Activated T-helper 1 cell treated with anti-CD3 and anti-CD28 coated beads, Interleukin-2, amount 50 U/mL, for 16 hours (primary cell): Measurements from ENCODE around the gene IFNA6.
"Not testable (repeated sequence)": the region's sequence is repeated elsewhere in the genome, so short reads cannot be mapped to it uniquely, and the experiment has no call there.

Experiments
- DNase-seq, 2 donors: peaks; one replicate each; pipeline ENCODE4 v3.0.0-alpha.2; 2020; ENCODE audit warnings: low read depth in 1 of 2, low spot score in 1 of 2

IFNA6 gene

DNA sequence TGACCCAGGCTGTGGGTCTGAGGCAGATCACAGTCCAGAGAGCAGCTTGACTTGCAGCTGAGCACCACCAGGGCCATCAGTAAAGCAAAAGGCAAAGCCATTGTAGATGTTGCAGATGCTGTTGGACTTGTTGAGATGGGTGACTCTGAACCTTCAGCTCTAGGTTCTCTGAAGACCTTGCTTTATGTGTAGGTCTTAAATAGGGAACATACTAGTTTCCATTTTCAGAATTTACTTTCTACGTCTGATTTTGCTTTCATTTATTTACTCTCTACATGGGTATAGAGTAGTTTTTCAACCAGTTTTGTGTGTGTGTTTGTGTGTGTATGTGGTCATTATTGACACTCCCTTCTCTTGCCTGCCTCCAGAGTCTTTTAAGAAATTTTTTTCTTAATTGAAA lies at the start of gene IFNA6:
Gene IFNA6 (minus strand): TSS at position 101 of the 400 bp plus-strand sequence. CDS start 0 bp downstream, at position 101.
- no peak for DNase-seq

DNA sequence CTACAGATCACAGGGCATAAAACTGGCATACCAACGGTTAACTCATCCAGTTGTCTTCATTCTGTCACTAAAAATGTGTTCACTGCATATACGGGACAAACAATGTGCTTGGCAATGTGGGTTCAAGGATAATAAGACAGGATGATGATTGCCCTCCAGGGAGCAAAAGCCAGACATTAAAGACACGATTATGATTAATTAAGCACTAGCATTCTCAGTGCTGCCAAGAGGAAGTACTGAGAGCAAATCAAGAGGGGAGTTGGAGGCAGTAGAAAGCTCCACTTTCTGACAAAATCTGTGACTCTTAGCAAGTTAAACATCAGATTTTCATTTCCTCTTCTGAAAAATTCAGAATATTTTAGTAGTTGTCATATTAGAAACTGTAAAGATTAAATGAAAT lies 49.3 kb upstream of the IFNA6 start:
- DNase-seq, result no peak

DNA sequence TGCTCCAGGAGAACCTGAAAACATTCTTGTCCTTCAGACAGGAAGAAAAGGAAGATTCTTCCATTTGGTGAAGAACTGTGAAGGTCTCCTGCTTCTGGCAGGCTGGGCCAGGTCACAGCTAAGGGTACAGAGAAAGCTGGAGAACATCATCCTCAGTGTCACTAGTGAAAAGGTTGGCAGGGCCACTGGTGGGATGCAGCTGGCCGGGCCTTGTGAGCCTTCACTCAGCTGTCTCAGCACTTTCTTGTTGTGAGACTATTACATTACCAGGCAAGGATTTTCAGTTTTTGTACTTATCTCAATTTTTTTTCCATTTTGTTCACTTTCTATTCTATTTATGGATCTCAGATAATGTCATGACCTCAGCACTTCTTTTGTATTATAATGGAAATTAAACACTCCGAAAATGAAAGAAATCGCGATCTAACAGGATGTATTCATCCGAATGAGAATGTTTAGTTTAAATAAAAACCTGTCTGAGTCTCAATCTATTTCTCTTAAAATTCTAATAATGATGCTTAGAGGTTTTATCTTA lies 48.3 kb upstream of the IFNA6 start:
- no peak for DNase-seq

DNA sequence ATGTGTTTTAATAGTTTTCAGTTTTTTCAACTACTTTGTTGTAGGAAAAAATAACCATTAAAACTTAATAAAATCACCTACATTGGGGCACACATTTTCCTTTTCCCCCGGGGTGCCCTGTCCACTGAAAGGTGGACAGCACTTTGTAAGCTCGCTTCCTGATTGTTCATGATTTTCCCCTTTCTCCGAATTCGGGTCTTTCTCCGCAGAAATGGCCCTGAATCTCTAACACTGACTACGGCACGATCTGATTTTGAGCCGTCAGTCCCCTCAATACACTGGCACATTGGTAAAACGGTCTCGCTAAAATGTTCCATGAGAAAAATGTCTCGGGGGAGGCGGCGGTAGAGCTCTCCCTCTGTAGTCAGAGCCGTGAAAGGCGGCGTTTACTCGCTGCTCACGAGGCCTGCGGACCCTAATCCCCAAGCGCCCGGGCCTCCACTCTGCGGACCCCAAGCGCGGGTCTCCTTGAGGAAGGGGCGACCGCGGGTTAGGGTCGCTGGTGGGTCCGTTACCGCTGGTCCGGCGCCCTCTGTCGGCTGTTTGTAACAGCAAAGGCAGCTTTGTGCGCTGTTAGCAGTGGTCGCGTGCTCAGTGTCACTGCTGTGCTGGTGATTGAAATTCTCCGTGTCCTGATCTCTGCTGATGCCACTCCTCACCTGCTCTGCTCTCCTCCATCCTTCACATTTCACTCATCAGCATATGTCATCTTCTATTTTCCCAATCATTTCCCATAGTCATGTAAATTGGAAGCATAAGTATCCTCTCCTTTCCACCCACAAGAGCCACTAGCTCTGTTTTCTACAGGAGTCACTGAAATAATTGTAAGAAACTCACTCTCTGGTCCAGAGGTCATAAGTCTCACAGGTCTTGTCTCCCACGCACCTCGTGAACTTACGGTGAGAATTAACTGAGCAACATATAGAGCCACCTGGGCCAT lies 45.4 kb upstream of the IFNA6 start:
- peak; percentile 24 to 40 for DNase-seq

DNA sequence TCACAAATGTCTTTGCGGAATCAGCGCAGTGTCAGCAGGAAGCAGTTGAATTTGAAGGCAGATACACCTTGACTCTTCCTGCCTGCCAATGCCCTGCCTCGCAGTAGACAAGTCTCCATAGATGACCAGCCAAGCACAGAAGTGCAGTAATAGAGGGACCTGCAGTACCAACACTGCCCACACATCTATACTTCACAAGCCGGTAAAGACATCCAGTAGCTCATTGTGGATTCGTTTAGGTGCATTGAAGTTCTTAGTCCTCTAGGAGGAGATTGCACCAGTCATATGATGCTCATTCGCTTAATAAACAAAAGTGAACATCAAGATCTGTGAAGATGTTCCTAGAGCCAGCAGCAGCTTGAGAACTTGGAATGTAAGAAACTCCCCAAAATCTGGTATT lies 41.6 kb upstream of the IFNA6 start:
- no peak for DNase-seq

DNA sequence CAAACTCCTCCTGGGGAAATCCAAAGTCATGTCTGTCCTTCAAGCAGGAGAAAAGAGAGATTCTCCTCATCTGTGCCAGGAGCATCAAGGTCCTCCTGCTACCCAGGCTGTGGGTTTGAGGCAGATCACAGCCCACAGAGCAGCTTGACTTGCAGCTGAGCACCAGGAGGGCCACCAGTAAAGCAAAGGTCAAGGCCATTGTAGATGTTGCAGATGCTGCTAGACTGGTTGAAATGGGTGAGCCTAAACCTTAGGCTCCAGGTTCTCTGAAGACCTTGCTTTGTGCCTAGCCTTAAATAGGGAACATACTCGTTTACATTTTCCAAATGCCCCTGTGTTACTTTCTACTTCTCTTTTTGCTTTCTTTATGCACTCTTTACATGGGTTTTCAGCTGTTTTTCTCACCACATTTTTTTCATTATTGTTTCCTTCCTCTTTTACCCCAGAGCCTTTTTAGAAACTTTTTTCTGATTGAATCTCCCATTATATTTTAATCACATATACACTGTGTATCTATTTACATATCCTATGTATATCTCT lies 34.5 kb upstream of the IFNA6 start, which contains the start of gene IFNA2:
Gene IFNA2 (minus strand): TSS at position 268 of the 540 bp plus-strand sequence. CDS start 69 bp downstream, at position 199.
- DNase-seq, result no peak

DNA sequence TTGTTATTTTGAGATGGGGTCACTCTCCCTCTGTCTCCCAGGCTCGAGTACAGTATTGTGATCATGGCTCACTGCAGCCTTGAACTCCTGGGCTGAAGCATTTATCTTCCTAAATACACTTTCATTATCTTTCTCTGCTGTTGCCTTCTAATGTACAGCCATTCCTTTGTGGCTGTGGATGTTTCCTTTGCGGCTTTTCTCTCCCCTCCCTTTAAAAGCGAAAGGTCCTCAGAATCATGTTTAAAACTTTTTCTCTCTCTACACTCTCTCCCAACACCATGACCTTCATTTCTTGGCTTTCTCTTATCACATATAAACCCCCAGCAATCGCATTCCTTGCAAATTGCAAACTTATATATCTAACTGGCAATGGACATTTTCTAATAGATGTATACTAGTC lies 32.9 kb upstream of the IFNA6 start:
- no peak for DNase-seq

DNA sequence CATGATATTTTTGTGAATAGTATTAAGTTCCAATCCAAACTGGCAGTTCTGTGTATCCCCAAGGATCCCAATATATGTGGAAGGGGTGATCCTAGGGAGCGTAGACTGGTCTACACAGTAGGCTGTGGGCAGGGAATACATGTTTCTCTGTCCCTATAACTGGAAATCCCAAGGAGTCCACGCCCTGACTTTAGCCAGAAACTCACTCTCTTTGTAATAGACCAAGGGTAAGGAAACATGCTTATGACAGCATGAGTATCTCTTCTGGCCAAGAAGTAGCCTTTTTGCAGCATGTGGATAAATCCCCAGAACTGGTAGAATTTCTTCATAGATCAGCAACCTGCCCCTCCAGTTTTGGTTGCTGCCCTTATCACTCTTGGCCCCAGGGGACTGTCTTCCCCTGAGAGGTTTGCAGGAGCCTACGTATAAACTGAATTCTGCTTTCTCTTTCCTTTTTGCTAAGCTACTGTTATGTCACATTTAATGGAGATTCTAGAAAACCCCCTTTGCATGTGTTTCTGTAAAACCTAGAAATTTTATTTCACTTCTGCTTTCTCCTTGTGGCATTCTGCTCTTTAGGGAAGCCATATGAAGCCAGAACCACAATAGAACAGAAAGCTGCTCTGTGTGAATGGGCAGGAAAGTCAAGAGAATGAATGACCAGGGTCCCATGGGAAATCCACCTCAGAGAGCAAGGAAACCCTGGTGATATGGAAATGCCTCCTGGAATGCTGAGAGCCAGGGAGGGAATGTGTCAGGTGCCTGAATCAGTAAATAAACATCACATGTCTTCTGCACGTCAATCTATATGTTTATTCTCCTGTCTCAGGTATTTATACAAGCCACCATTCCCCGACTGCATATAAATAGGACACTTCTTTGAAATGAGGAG lies 31.0 kb upstream of the IFNA6 start:
- DNase-seq, result no peak

DNA sequence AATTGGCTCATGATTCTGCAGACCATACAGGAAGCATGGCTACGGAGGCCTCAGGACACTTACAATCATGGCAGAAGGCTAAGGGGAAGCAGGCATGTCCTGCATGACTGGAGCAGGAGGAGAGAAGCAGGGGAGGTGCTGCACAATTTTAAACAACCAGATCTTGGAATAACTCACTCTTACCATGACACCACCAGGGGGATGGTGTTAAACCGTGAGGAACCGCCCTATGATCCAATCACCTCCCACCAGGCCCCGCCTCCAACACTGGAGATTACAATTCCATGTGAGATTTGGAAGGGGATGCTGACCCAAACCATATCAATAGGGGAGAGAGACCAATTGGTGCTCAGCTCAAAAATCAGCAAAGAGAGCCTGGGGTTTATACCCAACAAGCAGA lies 20.8 kb upstream of the IFNA6 start:
- not testable (repeated sequence) for DNase-seq

DNA sequence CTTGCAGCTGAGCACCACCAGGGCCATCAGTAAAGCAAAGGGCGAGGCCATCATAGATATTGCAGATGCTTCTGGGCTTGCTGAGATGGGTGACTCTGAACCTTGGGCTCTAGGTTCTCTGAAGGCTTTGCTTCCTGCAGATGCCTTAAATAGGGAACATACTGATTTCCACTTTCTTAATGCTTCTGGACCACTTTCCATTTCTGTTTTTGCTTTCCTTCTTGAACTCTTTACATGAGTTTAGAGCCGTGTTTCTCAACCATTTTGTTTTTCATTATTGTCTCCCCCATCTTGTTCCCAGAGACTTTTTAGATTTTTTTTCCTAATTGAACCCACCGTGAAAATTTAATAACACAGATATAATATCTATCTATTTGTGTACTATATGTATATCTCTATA lies 17.3 kb upstream of the IFNA6 start, which contains the start of gene IFNA13:
Gene IFNA13 (minus strand): TSS at position 101 of the 400 bp plus-strand sequence. CDS start 47 bp downstream, at position 54.
- no peak for DNase-seq

DNA sequence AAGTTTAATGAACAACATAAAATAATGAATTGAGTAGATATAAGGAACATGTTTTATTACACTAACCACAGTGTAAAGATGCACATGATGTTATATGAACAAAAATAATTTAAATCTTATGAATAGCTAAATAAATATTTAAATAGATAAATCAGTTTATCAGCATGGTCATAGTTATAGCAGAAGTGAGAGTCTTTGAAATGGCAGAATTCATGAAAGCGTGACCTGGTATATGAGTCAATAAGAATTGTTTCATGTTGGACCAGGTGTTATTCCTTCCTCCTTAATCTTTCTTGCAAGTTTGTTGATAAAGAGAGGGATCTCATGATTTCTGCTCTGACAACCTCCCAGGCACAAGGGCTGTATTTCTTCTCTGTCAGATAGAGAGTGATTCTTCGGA lies 16.5 kb upstream of the IFNA6 start:
- not testable (repeated sequence) for DNase-seq

DNA sequence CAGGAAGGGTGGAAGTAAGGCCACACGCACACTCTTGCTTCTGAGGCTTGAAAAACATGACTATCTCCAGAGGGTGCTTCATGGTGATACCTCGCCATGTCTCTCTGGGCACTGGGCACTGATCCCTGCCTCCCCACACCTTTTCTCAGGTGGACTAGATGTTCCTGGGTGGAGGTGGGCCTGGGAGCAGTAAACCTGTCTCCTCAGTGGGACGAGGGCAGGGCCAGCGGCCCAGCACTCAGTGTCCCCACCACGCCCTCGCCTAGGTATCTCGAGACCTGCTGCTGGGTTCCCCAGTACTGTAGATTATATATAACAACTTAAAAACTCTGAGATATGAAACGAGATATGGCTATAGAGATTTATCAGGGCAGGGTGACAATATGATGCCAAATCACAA lies 11.6 kb upstream of the IFNA6 start:
- DNase-seq, result no peak

DNA sequence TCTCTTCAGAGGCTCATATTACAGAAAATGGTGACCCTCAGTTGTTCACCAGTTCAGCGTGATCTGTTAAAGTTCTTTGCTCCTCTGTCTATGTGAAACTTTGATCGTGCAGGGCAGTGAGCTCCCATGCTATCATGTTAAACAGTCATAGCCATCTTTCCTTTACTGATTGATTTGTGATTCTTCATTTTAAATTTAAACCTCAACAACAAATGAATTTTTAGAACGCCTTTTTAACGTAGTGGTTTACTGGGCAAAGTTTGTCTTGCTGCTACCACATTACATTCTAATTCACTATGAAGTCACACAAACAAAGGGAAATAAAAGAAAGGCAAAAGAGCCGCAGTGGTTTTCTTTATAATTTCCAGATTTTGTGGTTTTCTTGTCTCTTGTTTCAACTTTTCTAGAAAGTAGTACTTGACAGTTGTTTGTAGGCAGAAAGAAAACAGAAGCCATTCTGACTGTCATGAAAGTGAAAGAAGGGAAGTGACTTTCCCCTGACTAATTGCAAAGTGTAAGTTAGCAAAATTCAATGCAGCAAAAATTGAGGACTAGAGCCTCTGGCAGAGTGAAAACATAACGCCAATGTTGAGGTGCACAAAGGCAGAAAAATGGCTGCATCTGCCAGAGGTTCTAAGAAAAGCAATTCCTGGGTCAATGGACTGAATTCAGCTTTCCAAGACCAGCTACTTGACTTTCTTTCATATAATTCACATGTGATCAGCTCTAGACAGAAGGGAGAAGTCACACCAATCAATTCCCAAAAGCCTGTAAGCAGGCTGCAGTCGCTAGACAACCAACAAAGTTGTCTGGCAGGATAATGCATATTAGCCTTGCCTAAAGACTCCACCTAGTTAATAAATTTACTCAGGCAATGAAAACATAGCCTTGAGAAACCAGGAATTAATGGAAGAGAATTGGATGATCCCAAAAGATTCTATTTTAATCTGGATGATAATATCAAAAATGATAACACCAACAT lies 7.1 kb upstream of the IFNA6 start:
- no peak for DNase-seq

DNA sequence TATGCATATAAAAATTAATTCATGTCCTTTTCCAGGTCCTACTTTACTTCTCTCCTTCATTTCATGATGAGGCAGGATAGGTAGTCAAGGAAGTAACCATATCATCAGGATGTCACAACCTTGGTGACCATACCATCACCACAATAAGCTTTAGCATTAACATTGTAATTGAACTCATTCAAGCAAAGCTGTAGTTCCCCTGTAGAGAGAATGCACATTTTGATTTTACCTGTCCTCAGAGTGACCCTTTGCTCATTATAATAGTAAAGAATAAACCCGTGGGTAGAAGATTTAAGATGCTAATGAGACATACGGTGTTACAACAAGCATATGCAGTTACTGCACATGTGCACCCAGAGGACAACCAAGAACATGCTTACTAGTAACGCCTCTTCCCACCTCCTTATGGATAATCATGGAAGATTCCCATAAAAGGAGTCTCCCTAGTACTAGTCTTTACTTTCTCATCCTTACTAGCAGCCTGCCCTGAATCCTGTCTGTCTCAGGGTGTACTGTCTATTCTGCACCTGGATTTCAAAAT lies 2.2 kb downstream of the IFNA6 start:
- DNase-seq, result no peak

DNA sequence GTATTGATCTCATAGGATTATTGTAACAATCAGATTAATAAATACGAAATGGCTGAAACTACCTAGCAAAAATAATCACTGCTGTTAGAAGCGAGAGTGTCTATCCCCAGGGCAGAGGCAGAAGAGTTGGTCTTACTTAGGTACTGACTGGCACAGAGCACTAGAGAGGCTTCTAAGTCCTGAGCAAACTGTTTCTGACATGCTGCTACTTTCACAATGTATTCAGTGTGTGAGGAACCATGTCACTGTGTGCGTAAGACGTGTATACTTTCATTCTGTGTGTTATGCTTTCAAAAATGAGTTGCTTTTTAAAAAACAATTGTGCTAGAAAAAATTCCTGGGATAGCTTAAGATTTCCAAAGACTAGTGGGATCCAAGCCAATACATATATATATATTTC lies 10.0 kb downstream of the IFNA6 start:
- DNase-seq, result no peak

DNA sequence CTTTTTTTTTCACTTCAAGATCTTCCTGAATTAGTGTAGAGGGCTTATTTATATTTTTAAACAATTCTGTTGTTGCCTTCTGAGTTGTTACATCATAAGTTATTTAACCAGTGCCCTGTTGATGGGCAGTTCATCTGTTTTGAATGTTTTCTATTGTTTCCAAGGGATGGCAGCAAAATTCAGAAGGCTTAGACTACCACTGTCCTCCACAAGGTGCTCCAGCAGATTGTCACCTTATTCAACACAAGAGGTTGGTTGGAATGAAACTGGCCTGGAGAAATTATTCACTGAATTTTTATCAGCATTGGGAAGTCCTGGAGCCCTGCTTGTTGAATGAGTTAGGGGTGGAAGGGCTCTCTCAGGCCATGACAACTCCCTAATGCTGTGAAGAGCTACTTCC lies 14.2 kb downstream of the IFNA6 start:
- no peak for DNase-seq

DNA sequence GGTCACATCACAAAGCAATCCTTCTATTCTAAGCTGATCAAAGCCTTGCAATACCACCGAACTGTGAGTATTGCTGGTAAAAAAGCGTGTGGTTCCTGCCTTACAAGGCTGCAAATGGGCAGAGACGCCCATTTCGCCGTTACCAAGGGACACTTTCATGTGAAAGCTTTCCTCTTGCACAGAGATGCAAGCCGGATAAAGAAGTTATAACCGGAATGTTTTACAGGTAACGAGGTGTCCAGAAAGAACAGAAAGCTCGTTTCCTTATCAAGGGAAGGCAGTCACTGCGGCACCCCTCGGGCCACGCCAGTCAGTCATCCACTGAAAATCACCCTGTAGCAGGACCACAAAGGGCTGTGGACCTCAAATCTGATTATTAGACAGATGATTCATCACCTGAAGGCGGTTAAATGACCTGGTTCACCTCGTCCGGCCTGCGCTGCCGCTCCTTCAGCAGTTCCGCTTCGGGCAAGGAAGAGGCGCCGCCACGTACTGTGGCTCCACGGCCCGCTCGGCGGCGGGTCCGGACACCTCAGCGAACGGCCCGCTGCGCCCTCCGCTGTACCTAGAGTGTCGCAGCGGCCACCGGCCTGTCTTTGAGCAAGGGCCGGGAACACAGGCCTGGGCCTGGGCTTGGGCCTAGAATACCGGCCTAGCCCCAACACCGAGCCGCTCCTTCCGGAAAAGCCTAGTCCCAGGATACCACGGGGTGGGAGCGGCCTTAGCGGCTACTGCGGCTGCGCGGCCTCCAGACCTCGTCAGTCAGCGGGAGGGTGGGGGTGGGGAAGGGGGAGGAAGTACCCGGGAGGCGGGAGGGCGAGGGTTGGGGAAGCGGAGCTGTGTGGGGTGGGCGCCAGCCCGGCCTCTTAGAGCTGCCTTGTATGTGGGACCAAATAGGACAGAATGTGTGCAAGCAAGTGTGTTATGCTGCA lies 15.7 kb downstream of the IFNA6 start, which contains the start of gene KLHL9:
Gene KLHL9 (minus strand): TSS at position 704 of the 932 bp plus-strand sequence. CDS start 545 bp downstream, at position 159.
- DNase-seq, result peak; percentile 67 to 76

DNA sequence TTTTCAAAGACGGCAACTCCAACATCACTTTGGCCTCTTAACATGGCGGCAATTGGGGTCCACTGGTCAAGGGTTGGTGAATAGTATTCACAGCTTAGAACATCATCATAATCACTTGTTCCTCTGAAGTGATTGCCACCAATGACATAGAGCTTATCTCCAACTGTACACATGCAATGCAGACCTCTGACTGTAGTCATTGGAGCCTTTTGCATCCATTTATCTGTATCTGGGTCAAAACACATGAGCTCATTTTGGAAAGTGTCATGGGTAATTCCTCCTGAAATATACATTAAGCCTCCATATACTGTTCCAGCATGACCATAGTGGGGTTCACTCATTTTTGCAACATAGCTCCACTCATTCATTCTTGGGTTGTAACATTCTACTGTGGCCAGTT lies 17.5 kb downstream of the IFNA6 start:
- DNase-seq, result no peak
